Limb (tissue), 2 donors: ENCODE data around the gene CXCR3.
"Not testable (repeated sequence)": the region's sequence is repeated elsewhere in the genome, so short reads cannot be mapped to it uniquely, and the experiment has no call there.

Source experiments
- DNase-seq, 2 donors: peaks; one replicate each; pipeline ENCODE4 v3.0.0-alpha.2; 2016; ENCODE audit errors: extremely low spot score in 2 of 2

Gene CXCR3

DNA sequence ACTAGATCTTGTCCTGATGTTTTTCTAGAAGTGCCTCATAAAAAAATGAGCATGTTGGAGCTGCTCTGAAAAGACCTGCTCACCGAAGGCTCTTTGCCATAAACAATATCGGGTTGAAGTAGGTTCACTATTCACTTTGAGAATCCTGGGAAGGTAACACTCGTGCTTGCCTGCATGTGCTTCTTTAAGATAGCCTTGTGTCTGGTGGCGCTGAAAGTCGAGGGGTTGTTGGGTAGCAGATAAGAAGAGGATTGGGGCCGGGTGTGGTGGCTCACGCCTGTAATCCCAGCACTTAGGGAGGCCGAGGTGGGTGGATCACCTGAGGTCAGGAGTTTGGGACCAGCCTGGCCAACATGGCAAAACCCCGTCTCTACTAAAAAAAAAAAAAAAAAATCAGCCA lies 6.6 kb downstream of the CXCR3 start:
- DNase-seq, result not testable (repeated sequence)

DNA sequence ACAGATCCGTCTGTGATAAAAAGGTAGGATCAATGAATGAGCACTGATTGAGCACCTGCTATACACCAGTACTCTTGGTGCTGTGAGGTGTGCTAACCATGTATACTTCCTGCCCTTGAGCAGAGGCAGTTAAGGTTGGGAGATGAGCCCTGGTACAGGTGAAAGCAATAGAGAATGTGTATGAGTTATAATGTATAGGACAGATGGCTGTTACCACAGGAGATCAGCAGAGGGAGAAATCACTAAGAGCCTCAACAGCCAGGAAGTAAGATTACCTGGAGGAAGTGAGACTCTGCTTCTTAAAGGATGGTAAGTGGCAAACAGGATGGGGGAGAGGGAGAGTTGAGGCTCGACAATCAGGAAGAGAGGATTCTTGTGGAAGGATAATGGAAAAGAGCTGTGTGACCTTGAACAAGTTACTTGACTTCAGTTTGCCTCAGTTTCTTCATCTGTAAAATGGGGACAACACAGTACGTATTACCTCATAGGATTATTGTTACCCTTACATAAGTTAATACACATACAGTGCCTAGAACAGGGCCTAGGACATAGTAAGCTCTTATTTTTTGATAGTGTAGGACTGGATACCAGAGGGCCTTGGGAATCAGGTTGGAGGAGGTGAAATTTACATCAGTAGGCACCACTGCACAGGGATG lies 9.1 kb downstream of the CXCR3 start:
- DNase-seq, result no peak

DNA sequence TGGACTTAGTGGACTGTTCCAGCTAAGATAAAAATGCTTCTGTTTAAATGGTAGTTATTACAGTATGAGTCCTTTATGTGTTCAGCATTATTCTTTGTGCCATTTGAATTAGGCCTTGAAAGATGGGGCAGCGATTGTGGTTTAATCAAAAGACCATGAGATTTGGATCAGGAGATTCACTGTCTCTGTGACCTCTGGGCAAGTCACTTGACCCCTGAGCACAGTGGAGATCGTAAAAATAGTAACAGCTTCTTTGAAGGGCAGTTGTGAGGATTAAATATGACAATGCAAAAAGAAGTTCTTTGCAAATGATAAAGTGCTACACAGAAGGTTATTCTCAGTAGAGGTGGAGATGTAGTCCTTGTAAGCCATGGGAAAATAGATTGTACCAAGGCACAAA lies 10.8 kb downstream of the CXCR3 start:
- DNase-seq, result no peak

DNA sequence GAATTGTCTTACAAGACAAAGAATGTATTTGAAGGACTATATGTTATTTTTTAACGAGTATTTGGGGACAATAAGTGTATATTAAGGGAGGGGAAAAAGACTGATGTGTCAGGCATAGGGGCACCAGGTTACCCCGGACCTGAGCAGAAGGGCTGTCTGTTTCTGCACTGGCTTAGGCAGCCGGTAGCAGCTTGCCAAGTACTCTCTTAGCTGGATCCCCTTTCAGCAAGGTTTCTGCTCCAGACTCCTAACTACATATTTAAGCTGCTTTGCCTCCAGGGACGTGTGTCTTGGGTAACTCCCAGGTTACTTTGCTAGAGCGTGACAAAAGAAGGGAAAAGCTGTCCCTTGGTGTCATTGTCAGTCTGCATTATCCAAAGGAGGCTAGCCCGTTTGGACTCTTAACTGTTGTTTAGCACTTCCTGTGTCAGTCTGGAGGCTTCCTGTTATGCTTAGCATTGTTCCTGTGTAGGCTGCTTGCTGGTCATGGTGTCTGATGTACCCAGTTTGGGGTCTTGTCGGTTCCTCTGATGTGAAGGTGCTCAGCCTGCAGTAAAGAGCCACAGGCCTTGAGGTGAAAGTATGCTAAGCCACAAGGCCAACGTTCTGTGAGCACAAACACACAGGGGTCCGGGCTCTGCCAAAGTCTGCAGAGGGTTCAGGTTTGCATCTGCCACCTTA lies 11.6 kb downstream of the CXCR3 start:
- DNase-seq, result no peak

DNA sequence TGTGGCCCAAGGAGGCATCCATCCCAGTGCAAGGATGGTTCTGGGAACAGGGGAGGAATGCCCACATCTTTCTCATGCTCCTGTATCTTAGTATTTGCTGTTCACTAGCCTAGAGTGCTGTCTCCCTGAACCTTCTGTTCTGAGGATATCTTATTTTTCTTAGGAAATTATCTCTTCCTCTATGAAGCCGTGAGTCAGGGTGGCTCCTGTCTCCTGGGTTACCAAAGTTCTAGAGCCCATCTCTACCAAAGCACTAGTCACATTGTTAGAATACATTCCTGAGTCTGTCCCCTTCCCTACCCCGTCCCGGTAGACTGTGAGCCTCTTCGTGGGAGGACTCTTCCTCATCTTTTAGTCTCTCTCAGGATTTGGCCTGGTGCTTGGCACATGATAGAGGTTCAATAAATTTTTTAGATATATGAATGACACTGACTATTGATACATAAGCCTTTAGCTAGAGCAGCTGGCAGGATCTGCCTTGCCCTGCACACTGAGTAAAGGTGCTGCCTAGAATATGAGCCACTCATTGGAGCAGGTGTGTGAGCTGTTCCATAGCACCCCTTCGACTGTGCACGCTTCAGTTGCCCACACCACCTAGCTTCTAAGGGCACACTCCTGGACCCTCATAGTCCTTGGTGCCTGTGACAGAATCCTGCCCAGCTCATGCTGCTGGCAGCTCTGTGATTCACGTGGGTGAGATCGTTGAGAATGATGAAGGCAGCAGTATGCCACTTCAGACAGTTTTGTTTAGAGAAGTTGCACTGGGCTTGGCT lies 13.3 kb downstream of the CXCR3 start:
- no peak for DNase-seq

DNA sequence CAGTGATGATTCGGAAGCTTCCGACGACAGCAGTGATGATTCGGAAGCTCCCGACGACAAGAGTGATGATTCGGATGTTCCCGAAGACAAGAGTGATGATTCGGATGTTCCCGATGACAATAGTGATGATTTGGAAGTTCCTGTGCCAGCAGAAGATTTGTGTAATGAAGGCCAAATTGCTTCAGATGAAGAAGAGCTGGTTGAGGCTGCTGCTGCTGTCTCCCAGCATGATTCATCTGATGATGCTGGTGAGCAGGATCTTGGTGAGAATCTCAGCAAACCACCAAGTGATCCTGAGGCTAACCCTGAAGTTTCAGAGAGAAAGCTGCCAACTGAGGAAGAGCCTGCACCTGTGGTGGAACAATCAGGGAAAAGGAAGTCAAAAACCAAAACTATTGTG lies 14.2 kb downstream of the CXCR3 start:
- DNase-seq, result no peak

DNA sequence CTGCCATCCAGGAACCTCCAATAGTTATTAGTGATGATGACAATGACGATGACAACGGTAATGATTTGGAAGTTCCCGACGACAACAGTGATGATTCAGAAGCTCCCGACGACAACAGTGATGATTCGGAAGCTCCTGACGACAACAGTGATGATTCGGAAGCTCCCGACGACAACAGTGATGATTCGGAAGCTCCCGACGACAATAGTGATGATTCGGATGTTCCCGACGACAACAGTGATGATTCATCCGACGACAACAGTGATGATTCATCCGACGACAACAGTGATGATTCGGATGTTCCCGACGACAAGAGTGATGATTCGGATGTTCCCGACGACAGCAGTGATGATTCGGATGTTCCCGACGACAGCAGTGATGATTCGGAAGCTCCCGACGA lies 14.7 kb downstream of the CXCR3 start:
- no peak for DNase-seq

DNA sequence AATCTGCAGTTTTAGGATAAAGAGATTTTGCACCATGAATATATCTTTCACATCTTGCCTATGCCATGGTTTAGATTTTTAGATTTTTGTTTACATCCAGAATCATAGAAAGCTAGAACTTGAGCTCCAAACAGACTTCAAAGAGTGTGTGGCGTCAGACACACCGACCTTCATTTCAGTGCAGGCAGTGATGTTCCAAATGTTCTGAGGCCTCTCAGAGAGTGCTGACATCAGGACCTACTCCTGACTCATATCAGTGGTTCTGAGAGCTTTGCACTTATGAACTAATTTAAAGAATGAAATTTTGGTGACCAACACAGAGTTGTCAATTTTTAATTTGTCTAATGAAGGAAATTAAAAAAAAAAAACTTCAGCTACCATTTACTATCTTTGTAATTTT lies 18.3 kb downstream of the CXCR3 start:
- no peak for DNase-seq

DNA sequence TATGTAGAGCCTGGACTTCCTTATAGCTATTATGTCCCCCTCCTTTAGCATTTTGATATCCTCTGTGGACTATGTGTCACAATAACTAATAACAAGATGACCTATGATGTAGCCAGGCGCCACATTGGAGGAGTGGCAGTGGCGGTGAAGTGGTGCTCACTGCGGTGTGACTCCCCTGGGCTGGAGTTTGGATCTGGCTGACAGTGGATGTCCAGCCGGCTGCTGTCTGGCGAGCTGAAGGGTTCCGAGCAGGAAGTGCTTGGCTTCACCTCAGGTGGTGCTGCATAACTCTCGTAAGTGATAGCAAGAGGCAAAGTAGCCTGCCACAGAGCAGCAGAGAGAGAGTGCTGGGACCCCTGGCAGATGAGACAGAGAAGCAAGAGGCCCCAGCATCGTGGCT lies 25.1 kb downstream of the CXCR3 start:
- DNase-seq, result not testable (repeated sequence)

DNA sequence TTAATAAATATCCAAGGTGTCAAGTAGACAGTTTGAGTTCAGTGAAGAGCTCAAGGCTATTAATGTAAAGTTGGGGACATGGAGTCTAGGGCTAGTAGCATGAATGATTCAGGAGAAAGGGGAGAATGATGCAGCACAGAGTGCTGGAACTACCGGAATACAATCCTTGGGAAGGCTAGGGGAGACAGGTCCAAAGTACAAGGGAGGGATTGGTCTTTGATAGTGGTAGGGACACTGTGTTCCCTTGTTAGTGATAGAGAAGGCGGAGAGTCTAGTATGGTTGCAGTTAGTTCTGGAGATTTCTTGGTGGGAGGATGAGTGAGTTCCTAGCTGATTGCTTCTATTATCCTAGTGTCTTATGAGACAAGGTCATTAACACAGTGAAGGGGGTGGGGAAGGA lies 31.4 kb downstream of the CXCR3 start:
- DNase-seq, result no peak

DNA sequence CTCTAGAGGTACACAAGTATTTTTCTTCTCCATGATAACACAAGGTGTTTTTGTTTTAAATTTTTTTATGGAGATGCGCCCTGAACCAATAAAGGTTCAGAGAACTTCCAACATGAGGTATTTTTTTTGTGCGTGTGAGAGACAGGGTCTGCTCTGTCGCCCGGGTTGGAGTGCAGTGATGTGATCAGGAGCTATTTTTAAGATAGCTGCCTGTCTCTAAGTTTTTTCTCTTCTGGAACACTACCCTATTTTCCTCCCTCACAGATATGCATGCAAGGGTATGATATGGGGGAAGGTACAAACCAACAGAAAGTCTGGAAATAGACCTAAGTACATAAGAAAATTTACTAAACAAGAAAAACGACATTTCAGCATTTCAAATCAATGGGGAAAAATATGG lies 37.1 kb downstream of the CXCR3 start:
- no peak for DNase-seq

DNA sequence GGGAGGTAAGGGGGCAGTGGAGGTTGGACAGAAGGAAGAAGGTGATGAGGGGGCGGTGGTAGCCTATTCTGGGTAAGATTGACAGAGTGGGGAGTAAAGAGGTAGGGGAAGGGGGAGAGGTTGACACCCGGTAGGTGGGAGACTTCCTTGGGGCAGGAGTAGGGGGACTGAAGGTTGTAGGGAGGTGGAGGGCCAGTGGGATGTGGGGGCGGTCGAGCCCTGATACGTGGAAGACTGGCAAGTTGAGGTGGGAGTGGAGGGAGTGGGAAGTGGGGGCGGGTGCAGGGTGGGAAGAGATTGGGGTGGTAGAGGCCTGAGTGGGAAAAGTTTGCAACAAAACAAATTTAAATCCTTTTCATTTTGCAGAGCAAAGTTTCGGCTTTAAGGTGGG lies 38.3 kb downstream of the CXCR3 start:
- no peak for DNase-seq

DNA sequence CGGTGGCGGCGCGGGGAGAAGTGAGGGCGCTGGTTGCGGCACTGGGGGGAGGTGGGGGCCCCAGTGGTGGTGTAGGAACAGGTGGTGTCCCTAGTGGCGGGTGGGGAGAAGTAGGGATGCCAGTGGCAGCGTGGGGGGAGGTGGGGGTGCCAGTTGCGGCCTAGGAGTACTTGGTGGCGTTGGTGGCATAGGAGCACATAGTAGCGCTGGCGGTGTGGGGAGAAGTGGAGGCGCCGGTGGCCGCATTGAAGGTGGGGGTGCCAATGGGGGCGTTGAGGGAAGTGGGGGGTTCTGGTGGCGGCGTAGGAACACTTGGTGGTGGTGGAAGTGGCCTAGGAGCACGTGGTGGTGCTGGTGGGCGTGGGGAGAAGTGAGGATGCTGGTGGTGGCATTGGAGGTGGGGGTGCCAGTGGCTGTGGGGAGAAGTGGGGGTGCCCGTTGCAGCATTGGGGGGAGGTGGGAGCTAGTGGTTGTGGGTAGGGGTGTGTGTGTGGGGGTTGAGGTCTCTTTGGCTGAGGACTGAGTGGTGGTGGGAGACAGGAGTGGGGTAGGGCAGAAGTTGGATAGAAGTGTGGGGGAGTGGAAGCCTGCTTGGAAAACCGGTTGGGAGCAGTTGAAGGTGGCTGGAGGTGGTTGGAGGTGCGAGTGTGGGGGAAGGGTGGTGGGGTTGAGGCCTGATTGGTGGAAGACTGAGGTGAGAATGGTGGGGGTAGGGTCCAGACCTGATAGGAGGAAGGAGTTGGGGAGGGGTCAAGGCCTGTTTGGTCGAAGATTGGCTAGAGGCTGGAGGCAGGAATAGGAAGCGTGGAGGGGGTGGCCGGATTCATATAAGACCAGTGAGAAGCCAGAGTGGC lies 38.9 kb downstream of the CXCR3 start:
- no peak for DNase-seq

DNA sequence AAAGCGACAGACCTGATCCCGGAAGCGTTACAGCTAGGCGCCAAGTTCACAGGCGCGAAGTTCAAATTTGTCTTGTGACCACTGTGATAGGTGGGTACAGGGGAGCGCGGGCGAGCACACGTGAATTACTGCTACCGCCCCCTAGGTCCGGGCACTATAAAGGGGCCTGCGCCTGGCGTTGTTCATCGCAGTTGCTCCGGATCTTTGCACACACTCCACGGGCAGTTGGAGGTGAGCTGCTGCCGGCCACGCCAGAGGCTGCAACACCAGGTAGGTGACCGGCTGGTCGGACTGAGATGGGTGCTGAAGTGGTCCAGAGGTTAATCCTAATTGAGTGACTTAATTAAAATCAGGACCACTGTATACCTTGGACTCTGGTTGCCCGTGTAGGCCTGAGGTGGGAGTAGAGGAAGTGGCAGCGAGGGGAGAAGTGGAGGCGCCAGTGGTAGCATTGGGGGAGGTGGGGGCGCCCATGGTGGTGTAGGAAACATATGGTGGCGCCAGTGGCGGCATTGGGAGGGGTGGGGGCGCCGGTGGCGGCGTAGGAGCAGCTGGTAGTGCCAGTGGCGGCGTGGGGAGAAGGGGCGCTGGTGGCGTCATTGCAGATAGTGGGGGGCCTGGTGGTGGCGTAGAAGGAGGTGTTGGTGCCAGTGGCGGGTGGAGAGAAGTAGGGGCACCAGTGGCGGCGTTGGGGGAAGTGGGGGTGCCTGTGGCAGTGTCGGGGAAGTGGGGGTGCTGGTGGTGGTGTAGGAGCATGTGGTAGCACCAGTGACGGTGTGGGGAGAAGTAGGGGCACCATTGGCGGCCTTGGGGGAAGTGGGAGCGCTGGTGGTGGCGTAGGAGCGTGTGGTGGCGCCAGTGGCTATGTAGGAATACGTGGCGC lies 39.8 kb downstream of the CXCR3 start, which contains the start of gene GCNA:
TSS of gene GCNA (plus strand) at position 185 of the 883 bp plus-strand sequence. CDS start 2,385 bp downstream, outside the sequence.
- DNase-seq, result no peak

DNA sequence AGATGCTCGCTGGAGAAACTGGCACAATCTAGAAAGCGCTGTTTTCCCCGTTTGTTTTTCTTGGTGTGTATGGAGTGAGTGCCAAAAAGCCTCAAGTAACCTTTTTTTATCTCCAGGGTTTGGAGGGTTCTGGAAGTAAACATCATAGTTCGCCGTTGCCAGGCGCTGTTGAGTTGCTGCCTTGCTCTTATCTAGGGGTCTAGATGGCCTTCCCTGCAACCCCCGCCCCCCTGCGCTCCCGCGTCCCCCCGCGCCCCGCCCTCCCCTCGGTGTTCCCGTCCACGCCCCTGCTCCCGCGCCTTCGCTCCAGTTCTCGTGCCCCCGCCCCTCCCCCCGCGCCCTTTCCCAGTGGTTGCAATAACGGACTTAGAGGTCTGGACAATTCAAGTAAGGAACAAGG lies 40.6 kb downstream of the CXCR3 start:
- no peak for DNase-seq

DNA sequence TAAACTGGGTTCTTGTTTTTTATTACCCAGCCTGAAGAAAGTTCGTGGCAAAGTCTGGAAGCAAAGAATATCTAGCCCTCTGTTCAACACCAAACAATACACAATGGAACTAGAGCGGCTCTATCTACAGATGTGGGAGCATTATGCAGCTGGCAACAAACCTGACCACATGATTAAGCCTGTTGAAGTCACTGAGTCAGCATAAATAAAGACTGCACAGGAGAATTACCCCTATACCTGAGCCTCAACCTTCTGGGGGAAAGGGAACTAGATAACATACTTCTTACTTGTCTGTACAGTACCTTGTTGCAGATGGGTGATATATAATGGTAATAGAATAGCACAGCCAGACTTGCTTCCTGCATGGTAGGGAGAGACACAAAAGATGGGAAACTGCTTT lies 44.7 kb downstream of the CXCR3 start:
- no peak for DNase-seq

DNA sequence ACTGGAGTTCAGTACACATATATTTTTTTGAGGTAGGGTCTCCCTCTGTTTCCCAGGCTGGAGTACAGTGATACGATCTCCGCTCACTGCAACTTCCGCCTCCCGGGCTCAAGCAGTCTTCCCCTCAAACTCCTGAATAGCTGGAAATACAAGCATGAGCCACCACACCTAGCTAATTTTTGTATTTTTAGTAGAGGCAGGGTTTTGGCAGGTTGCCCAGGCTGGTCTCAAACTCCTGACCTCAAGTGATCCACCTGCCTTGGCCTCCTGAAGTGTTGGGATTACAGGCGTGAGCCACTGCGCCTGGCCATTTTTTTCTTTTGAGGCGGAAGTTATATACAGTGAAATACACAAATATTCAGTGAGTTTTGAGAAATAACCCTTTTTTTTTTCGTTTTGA lies 46.9 kb downstream of the CXCR3 start:
- not testable (repeated sequence) for DNase-seq
